Psoas muscle (tissue), 8 donors: ENCODE measurements around the gene CPLX3. TPM values are rescaled to one million over a fixed set of nuclear protein-coding genes. Genes with fewer than 3 reads are reported as not detected.

Experiments
- ATAC-seq, 4 donors: fragments of 200-7000 bp; cut with Tn5 transposase; one replicate each; pipeline ENCODE4 v1.9.1; 2020; ENCODE audit warnings: moderate library complexity in 3 of 4, mild to moderate bottlenecking in 2 of 4
- DNase-seq, 2 donors: peaks; one replicate each; pipeline ENCODE4 v3.0.0-alpha.2; 2020
- H3K27ac ChIP-seq: fragments of 200-600 bp; one replicate; pipeline ENCODE4 v1.8.0; 2022
- H3K27me3 ChIP-seq, 3 donors: fragments of 200-600 bp in 1 of 3; one replicate each; pipeline versions ENCODE4 v1.6.1 to v1.8.0; 2013 to 2022; ENCODE audit warnings: low read length in 2 of 3, mild to moderate bottlenecking in 2 of 3, moderate library complexity in 1 of 3; ENCODE audit not compliant: insufficient read depth in 3 of 3
- H3K36me3 ChIP-seq, 2 donors: fragments of 200-600 bp in 1 of 2; one replicate each; pipeline versions ENCODE4 v1.6.1 to v1.8.0; 2013 to 2022; ENCODE audit warnings: low read depth in 1 of 2, mild to moderate bottlenecking in 1 of 2, moderate library complexity in 1 of 2; ENCODE audit not compliant: insufficient read depth in 1 of 2
- H3K4me1 ChIP-seq: fragments of 200-600 bp; one replicate; pipeline ENCODE4 v1.8.0; 2022
- H3K4me3 ChIP-seq: fragments of 200-600 bp; one replicate; pipeline ENCODE4 v1.8.0; 2022; ENCODE audit warnings: mild to moderate bottlenecking
- H3K9me3 ChIP-seq: fragments of 200-600 bp; one replicate; pipeline ENCODE4 v1.8.0; 2022
- WGBS, 3 donors: extraction: QIAGEN DNeasy Blood & Tissue Kit; methylation state at CpG; one replicate each; pipeline versions ENCODE4 v1.1.6 to v1.1.7; 2013; 5-methylcytosine and 5-hydroxymethylcytosine counted together
- intact Hi-C, 2 donors: fragments of 100-400 bp; cut with DNase I; formaldehyde crosslinking; loops; one replicate each; pipeline versions ENCODE4 v1.11.0 to v1.14.2; 2022
- polyA plus RNA-seq, 3 donors: library from polyadenylated mRNA; stranded (reverse); fragments of 200-250 nt; gene quantifications; one replicate each; pipeline ENCODE4 v1.2.3, GENCODE V29; 2013
- total RNA-seq, 4 donors: library from RNA; stranded (reverse); fragmentation: NEBNext Ultra II Directional in 2 of 4; extraction: Animal tissue kit (Norgen Biotek cat#: 25700) in 2 of 4; gene quantifications; one replicate each; pipeline versions ENCODE4 v1.2.1 to v1.2.4, GENCODE V29; 2021 to 2023
- TF ChIP-seq, protein P1 (sequence below): fragments of 200-600 bp; IDR thresholded peaks from one replicate; pipeline ENCODE4 v1.8.0; 2022; ENCODE audit warnings: antibody characterized with exemption
- donor health status: healthy with polysubstance abuse.
- donor health status: DM: no; HTN: no; CAD: no; lungs with moderate emphysema.
- donor health status: Bipolar disorder and iron deficiency.
- donor health status: healthy.
- donor health status: DM: yes; HTN: yes; CAD: no.
- donor health status: DM: no; HTN: no; CAD: no.
- donor health status: DM: no; HTN: no; CAD: no.
- donor health status: DM: yes; HTN: yes; CAD: no.

Gene CPLX3
- total and polyA plus RNA-seq, 7 donors, result 0.03 to 0.19 (median 0.04) TPM; not detected in 4

DNA sequence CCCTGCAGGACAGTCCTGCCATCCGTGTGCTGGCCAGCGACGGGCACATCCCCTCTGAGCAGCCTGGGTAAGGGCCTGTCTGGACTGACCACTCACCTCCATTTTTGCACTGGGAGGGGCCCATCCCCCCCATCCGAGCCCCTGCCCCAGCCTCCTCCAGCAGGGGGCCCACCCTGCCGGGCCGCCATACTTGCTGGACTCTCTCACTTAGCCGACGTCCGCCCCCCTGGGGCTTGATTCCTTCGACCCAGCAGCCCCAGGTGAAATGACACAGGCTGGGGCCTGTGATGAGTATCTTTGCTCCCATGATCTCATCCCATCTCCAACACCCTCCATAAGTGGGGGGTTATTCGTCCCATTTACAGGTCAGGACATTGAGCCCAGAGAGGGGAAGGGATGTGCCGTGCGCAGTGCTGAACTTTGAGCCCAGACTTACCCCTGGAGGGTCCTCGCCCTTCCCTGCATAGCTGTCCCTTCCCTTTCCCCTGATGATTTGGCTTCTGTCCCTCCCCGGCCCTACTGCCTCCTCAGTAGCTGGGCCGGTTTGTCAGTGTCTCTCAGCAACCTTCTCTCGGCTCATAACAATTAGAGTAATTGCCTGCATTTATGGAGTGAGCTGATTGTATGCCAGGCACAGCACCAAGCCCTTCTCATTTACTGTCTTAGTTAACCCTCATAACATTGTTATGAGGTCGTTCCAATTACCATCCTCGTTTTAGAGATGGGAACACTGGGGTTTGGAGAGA lies 9.6 kb upstream of the CPLX3 start:
- 49 to 55% (median 51%) methylated on average over 19 of the region's 19 CpGs for WGBS, 3 donors

DNA sequence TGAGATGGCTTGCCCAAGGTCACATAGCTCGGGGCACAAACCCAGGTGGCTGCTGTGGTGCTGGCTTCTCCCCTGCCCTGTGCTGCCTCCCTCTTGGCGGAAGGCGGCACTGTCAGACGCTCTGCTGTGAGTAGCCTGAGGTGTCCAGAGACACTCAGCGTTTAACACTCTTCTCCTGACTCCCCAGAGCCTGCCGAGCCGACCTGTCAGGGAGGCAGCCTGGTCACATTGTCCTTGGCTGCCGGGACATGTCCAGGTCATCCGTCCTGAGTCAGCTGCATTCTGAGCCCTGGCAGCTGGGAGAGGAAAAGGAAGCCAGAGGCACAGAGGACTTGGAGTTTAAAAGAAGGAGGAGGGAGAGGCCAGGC lies 9.1 kb upstream of the CPLX3 start:
- H3K27ac ChIP-seq, result peak overlapping the region; percentile 68
- 12 to 14% (median 14%) methylated on average over 9 of the region's 9 CpGs for WGBS, 3 donors
- TF ChIP-seq, protein P1, sequence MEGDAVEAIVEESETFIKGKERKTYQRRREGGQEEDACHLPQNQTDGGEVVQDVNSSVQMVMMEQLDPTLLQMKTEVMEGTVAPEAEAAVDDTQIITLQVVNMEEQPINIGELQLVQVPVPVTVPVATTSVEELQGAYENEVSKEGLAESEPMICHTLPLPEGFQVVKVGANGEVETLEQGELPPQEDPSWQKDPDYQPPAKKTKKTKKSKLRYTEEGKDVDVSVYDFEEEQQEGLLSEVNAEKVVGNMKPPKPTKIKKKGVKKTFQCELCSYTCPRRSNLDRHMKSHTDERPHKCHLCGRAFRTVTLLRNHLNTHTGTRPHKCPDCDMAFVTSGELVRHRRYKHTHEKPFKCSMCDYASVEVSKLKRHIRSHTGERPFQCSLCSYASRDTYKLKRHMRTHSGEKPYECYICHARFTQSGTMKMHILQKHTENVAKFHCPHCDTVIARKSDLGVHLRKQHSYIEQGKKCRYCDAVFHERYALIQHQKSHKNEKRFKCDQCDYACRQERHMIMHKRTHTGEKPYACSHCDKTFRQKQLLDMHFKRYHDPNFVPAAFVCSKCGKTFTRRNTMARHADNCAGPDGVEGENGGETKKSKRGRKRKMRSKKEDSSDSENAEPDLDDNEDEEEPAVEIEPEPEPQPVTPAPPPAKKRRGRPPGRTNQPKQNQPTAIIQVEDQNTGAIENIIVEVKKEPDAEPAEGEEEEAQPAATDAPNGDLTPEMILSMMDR, result peak; percentile 35
- DNase-seq (peak; percentile 54 to 86), ATAC-seq (peak; percentile 87 to 96 (median 94))
- H3K27me3 ChIP-seq, result no peaks in the 10 kb centered on the region
- intact Hi-C loops, result no loop called here
- no peak overlapping the region for H3K4me3 ChIP-seq
- no peaks in the 10 kb centered on the region for H3K4me1 ChIP-seq
- no peaks in the 10 kb centered on the region for H3K36me3 ChIP-seq
- H3K9me3 ChIP-seq, result no peaks in the 10 kb centered on the region

More for the DNA sequence above, 9.6 kb upstream of the CPLX3 start:
- no peaks in the 10 kb centered on the region for H3K27me3 ChIP-seq
- no peaks in the 10 kb centered on the region for H3K36me3 ChIP-seq
- DNase-seq (no peak), ATAC-seq (peak in 2 of 4 donors; percentile 1 to 3)
- H3K4me1 ChIP-seq, result no peaks in the 10 kb centered on the region
- no peaks in the 10 kb centered on the region for H3K9me3 ChIP-seq
- no peak overlapping the region for H3K4me3 ChIP-seq
- H3K27ac ChIP-seq, result peak overlapping the region; percentile 68
- intact Hi-C loops, result no loop called here
- TF ChIP-seq, protein P1, result no peak

DNA sequence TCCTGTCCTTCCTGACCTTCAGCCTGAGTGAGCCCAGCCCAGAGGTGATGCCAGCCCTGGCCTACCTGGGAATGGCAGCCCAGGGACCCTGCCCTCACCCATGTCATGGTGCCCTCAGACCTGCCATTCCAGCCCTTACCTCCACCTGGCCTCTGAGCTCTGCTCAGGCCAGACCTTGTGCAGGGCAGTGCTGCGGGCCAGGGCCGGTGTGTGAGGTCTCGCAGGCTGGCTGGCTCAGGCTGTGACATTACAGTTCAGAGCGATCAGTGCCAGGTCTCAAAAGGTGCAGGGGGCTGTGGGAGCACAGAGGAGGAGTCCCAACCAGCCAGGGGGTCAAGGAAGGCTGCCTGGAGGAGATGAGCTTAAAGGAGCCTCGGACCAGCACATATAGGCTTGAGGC lies 6.4 kb upstream of the CPLX3 start:
- Histone ChIP-seq H3K4me3 (no peak overlapping the region), H3K36me3 (no peaks in the 10 kb centered on the region), H3K9me3 (no peaks in the 10 kb centered on the region), H3K4me1 (no peaks in the 10 kb centered on the region), H3K27me3 (no peaks in the 10 kb centered on the region), H3K27ac (no peak overlapping the region)
- TF ChIP-seq, protein P1, result no peak
- DNase-seq (no peak), ATAC-seq (no peak)
- intact Hi-C loops, result no loop called here
- 83 to 89% (median 84%) methylated on average over 5 of the region's 5 CpGs for WGBS, 3 donors

DNA sequence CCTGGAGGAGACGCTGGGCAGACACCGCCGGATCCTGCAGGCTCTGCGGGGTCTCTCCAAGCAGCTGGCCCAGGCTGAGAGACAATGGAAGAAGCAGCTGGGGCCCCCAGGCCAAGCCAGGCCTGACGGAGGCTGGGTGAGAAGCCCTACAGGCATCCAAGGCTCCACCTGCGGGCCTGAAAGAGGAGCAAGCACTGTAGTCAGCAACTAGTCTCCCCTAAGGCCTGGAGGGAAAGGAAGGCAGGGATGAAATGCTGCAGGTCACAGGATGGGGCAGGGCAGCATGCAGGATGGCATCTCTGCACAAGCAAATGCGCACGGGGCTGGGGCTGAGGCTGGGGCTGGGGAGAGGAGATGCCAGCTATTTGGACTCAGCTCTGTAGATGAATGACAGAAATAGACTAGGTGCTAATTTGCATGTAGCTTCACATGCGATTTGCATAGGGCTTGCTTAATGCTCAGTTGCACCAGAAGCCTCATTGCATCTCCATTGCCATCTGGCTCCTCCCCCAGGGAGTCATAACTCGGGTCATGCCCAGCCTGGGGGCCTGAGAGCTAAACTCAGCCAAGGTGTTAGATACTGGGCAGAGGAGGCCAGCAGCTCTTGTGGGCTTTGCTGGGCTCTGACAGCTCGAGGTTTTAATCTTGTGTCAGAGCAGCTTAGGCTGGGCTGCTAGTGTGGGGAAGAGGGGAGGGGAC lies 5.2 kb upstream of the CPLX3 start:
- Histone ChIP-seq H3K9me3 (no peaks in the 10 kb centered on the region), H3K27ac (no peak overlapping the region), H3K4me1 (no peaks in the 10 kb centered on the region), H3K4me3 (no peak overlapping the region), H3K36me3 (no peaks in the 10 kb centered on the region), H3K27me3 (no peaks in the 10 kb centered on the region)
- 48 to 58% (median 53%) methylated on average over 11 of the region's 11 CpGs for WGBS, 3 donors
- DNase-seq, result no peak
- TF ChIP-seq, protein P1, result no peak
- ATAC-seq, result no peak
- intact Hi-C loops, result no loop called here
